Ammon's horn (tissue), 1 donor: ENCODE results near the gene WFDC10B.
A peak's percentile ranks its signal among the peaks of the same experiment; 100 is the strongest.
"Not testable (repeated sequence)": the region's sequence is repeated elsewhere in the genome, so short reads cannot be mapped to it uniquely, and the experiment has no call there.

ENCODE experiments used
- DNase-seq: peaks from one replicate; pipeline ENCODE4 v3.0.0-alpha.2; 2016; ENCODE audit warnings: low spot score

The WFDC10B gene

GRCh38 chr20:45704969-45705637 is at the start of gene WFDC10B:
Gene WFDC10B, minus strand, starts transcription at chr20:45705019. Its CDS starts 19,027 bp downstream, at chr20:45685992.
- DNase-seq: no peak

GRCh38 chr20:45752746-45753145 is 47.9 kb upstream of the WFDC10B start:
- no peak for DNase-seq

GRCh38 chr20:45751721-45752120 is 46.9 kb upstream of the WFDC10B start:
- DNase-seq: no peak

GRCh38 chr20:45745015-45745414 is 40.2 kb upstream of the WFDC10B start:
- DNase-seq: no peak

- no peak for DNase-seq
These were observed 37.8 kb upstream of the WFDC10B start for GRCh38 chr20:45742596-45742995.

- DNase-seq: no peak
These were observed 31.2 kb upstream of the WFDC10B start for GRCh38 chr20:45735988-45736387.

GRCh38 chr20:45735552-45735951 is 30.7 kb upstream of the WFDC10B start:
- DNase-seq: no peak

GRCh38 chr20:45732199-45732598 is 27.4 kb upstream of the WFDC10B start:
- DNase-seq: no peak

GRCh38 chr20:45727044-45727443 is 22.2 kb upstream of the WFDC10B start:
- no peak for DNase-seq

GRCh38 chr20:45725134-45725533 is 20.3 kb upstream of the WFDC10B start:
- no peak for DNase-seq

- no peak for DNase-seq
These were observed 17.2 kb upstream of the WFDC10B start, which contains the start of gene SPINT4 for GRCh38 chr20:45722047-45722446. Gene SPINT4, plus strand, starts transcription at chr20:45722347. Its CDS starts 21 bp downstream, at chr20:45722368.

GRCh38 chr20:45716141-45716688 is 11.4 kb upstream of the WFDC10B start:
- DNase-seq: not testable (repeated sequence)

GRCh38 chr20:45701873-45702272 is 2.9 kb downstream of the WFDC10B start, which contains the start of gene WFDC13:
Gene WFDC13, plus strand, starts transcription at chr20:45702038. Its CDS starts 86 bp downstream, at chr20:45702124.
- peak; percentile 3 for DNase-seq

- no peak for DNase-seq
These were observed 3.7 kb downstream of the WFDC10B start for GRCh38 chr20:45701104-45701503.

GRCh38 chr20:45695496-45695895 is 9.3 kb downstream of the WFDC10B start:
- no peak for DNase-seq

GRCh38 chr20:45693346-45693745 is 11.5 kb downstream of the WFDC10B start:
- not testable (repeated sequence) for DNase-seq

GRCh38 chr20:45685896-45686295 is 18.9 kb downstream of the WFDC10B start:
- no peak for DNase-seq

- no peak for DNase-seq
These were observed 25.2 kb downstream of the WFDC10B start for GRCh38 chr20:45679650-45680049.

- DNase-seq: no peak
These were observed 32.1 kb downstream of the WFDC10B start for GRCh38 chr20:45672765-45673164.

- DNase-seq: no peak
These were observed 34.7 kb downstream of the WFDC10B start, which contains the start of gene WFDC11 for GRCh38 chr20:45670139-45670538. Gene WFDC11, minus strand, starts transcription at chr20:45670239. Its CDS starts 19,639 bp downstream, at chr20:45650600.

- DNase-seq: not testable (repeated sequence)
These were observed 47.8 kb downstream of the WFDC10B start for GRCh38 chr20:45657038-45657437.

GRCh38 chr20:45651726-45652125 is 53.1 kb downstream of the WFDC10B start:
- not testable (repeated sequence) for DNase-seq

- no peak for DNase-seq
These were observed 55.4 kb downstream of the WFDC10B start for GRCh38 chr20:45649312-45649863.
